A172 (cell line): ENCODE results near the gene ZMYND8. TPM values are rescaled to one million over a fixed set of nuclear protein-coding genes. Genes with fewer than 3 reads are reported as not detected.
"Not testable (repeated sequence)": the region's sequence is repeated elsewhere in the genome, so short reads cannot be mapped to it uniquely, and the experiment has no call there.

Experiments
- DNase-seq: peaks from one replicate; pipeline ENCODE4 v3.0.0-alpha.2; 2015; ENCODE audit warnings: low spot score
- total RNA-seq: library from RNA; depleted of rRNA; stranded (reverse); fragments of >200 nt; shearing (Covaris generic); gene quantifications from 2 replicates; pipeline ENCODE4 v1.2.3, GENCODE V29; 2014

Gene ZMYND8
- total RNA-seq, 1 experiment from 2014 or later = 22.1 TPM

DNA sequence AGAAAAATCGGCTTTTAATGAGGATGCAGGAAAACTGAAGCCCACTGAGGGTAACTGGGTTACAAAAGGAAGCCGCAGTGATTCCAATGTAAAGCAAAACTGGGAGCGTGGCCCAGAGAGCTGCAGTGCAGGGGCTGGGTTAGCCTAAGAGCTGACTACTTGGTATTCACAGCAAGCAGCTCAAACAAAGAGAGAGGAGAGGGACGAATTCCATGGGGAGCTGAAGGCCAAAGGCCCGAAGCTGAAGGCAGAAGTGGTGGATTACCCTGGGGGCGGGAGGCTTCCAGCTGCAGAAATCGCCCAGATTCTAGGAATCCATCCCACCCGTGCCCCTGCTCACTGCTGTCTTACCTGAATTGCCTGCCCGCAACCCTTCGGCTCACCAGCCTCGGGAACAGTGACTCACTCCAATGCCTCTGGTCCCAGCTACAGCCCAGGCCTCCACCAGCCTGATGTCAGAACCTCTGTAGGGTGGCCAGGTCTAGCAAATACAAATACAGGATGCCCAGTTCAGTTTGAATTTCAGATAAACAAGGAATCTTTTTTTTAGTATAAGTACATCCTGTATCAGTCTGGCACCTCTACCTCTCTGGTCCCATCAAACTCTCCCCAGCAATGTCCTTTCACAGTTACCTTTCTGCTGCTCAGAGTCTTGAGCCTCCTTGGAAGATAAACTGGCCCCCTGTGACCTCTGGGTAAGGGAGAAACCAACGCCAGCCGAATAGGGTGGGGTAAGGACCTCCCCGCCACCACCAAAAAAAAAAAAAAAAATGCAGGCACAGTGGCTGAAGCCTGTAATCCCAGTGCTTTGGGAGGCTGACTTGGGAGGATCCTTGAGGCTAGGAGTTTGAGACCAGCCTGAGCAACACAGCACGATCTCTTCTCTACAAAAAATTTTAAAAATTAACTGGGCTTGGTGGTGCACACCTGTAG lies 14.6 kb upstream of the ZMYND8 start:
- no peak for DNase-seq

DNA sequence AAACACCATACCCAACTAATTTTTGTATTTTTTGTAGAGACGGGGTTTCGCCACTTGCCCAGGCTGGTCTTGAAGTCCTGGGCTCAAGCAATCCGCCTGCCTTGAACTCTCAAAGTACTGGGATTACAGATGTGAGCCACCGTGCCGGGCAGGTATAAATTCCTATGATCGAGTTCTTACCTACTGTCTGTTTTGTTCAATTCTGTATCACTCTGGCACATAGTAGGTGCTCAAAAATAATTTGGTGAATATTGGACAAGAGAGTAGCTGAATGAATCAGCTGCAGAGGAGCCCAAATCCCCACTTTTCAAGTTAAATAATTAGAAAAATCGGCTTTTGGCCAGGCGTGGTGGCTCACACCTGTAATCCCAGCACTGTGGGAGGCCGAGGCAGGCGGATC lies 13.7 kb upstream of the ZMYND8 start:
- DNase-seq = no peak

DNA sequence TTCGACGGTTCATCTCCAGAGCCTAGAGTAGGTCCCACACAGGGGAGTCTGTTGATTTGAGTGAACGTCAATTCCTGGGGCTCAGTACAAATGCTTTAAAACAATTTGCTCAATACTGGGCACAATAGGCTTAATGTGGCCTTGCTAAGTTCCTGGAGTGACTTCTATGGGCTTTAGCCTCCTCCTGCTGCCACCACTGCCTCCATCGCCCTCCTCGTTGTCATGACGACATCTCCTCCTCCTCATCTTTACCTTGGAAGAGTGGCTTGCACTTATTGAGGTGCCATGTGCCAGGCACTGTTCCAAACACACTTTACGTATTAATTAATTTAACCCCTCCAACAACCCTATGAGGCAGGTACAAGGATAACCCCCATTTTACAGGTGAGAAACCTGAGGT lies 11.8 kb upstream of the ZMYND8 start:
- DNase-seq = no peak

DNA sequence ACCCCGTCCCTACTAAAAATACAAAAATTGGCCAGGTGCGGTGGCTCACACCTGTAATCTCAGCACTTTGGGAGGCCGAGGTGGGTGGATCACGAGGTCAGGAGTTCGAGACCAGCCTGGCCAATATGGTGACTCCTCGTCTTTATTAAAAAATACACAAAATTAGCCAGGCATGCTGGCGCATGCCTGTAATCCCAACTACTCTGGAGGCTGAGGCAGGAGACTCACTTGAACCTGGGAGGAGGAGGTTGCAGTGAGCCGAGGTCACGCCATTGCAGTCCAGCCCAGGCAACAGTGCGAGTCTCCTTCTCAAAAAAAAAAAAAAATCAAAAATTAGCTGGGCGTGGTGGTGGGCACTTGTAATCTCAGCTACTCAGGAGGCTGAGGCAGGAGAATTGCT lies 9.8 kb upstream of the ZMYND8 start:
- not testable (repeated sequence) for DNase-seq

DNA sequence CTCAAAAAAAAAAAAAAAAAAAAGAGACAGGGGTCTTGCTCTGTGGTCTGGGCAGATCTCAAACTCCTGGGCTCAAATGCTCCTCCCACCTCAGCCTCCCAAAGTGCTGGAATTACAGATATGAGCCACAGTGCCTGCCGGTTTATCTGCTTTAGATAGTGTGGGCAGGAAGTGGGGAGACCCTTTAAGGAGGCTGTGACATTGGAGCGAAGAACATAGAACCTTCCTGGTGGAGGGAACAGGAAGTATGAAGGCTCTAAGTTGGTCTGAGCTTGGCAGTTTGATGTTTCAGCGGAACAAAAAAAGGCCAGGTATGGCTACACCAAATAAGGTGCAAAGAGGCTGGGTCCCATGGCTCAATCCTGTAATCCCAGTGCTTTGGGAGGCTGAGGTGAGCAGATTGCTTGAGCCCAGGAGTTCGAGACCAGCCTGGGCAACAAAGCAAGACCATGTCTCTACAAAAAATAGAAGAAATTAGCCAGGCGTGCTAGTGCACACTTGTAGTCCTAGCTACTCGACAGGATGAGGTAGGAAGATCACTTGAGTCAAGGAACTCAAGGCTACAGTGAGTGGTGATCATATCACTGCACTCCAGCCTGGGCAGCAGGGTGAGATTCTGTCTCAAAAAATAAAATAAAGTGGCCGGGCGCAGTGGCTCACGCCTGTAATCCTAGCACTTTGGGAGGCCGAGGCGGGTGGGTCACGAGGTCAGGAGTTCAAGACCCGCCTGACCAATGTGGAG lies 8.7 kb upstream of the ZMYND8 start:
- DNase-seq = no peak

DNA sequence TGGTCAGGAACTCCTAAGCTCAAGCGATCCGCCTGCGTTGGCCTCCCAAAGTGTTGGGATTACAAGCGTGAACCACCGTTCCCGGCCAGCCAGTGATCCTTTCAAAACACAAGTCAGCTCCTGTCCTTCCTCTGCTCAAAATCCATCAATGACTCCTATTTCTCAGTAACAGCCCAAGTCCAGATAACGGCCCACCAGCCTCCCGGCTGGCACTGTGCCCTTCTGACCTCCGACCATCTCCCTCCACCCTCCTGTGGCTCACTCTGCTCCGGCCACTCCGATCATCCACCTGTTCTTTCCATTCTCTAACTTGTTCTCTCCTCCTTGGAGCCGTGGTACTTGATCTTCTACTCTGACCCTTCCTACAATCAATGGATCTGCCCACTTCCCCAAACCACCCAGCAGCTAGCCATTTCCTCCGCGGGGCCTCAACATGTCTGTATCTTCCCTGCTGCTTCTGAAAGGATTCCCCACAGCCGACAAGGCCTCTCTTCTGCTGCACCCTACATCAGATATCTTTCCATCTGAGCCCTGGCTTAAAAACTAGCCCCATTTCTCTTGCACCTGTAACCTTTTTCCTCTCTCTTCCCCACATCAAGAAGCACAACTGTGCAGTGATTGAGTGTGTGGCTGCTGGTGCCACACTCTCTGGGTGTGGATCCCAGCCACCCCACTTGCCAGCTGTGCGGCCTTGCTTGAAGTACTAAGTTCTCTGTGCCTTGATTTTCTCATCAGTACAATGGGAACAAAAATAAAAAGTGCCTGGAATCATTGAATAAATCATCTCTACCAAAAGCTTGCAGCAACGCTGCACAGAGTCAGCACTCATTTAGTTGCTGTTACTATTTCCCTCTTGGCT lies 6.1 kb upstream of the ZMYND8 start:
- no peak for DNase-seq

DNA sequence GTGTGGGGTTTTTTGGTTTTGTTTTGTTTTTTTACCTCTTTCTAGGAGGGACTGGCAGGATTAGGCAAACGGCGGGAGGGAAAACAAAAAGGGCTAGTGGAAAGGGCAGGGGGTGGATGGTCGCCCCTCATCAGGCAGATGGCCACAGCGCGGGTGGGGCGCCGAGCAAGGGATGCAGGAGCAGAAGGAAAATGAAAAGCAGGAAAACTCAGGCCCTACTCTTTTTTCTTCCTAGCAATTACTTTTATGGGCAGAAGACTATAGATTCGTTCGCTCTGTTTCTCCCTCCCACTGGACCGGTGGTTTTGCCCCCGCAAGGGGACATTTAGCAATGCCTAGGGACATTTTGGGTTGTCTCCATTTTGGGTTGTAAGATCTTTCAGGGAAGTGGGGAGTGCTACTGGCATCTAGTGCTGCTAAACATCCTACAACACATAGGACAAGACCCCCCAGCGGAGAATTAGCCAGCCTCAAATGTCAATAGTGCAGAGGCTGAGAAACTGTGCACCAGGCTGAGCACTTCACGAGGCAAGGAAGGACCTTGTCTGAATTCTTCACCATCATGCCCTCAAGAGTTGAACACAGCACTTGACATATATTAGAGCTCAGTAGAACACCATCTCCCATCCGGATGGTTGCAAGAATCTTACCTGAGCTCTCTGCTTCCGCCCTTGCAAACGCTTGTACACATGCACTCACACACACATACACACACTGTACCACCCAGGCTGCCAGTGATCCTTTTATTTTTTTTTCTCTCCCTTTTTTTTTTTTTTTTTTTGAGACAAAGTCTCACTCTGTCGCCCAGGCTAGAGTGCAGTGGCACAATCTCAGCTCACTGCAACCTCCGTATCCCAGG lies 4.8 kb upstream of the ZMYND8 start:
- DNase-seq = no peak

DNA sequence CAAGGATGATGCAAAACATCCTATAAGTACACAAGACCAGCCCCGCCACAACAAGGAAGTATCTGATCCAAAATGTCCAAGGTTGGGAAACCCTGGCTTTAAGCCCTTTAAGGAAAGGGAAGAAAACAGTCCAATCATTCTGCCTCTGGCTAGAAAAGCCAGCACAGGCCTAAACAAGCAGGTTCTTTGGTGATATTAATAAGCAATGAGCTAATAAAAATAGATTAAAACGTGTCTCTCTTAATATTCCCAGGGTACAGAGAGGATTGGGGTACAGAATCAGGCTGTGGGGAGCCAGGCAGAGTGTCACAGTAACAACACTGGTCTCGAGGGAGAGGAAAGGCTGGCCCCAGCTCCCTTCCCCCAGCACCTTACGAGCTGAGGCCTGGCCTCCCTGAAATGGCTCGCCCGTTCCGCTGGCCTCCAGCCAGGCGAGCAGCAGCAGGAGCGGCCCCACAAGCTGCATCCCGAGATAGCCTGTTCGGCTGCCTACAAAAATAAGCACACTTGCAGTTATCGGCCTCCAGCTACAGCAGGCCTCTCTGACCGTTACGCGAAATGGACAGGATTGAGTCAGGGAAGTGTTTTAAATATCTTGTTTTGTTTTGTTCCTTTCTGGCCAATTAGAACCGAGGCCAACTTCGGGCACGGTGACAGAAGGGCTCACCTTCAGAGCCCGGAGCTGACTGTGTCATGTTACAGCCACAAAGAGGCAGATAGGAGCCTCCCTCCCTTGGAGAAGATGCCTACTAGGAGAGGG lies 4.0 kb upstream of the ZMYND8 start:
- peak; percentile 93 for DNase-seq

DNA sequence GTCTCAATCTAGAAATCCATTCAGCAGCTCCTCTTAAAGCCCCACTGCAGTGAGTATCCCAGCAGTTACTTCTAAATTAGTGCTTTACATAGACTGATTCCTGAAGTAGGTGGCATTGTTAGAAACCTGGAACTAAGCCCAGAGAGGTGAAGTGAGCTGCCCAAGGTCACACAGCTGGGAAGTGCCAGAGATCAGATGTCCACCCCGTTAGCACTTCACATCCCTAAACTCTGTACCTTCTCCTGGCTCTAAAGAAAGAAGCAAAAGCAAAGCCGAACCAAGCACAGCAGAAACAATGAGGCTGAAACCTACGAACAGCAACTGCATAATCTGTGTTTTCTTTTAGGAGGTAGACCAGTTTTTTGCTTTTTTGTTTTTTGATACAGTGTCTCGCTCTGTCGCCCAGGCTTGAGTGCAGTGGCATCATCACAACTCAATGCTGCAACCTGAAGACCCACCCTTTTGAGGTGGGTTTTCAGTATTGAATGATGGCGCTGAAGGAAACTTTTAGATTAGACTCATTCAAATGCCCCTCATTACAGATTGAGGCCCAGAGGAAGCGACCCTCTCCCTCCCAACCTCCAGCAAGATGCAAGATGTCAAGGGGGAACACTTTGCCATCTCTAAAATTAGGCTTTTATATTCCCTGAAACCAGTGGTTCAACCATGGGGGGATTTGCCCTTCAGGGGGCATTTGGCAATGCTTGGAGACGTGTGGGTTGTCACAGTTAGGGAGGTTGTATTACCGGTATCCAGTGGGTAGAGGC lies 3.2 kb upstream of the ZMYND8 start:
- DNase-seq = no peak

DNA sequence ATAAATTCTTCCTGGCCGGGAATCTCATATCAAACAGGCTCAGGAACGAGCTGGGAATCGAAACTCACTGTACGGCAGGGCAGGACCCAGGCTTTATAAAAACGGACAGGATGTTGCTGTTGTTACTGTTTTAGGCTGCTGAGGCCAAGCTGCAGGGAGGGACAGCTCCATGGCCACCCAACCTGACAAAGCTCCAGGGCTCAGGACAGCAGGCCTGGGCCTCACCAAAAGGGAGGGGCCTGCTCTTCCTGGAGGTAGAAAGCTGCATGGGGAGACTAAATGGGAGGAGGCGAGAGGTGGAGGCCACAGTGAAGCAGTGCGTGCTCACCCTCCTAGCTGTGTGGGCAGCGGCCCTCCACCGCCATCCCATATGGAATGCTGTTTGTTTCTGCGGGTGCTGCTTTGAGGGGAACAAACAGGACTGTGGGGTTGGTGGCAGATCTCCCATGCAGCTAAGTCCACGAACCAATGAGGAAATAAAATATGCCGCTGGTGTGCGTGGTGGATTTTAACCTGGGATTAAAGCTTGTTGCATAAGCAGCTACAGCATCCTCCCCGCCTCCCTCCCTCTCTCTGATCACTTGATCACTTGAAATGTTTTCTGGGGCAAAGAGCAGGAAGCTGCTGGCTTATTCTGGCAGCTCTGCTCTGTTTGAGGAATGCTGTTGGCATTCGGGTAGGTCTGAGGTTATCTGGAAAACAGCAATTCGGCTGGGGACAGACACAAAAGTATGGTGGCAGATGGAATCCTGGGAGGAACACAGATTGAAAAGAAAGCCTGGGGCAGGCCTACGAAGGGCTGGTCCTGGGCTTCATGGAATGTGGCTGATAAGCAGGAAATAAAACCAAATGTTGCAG lies 2.4 kb upstream of the ZMYND8 start:
- peak; percentile 98 for DNase-seq

DNA sequence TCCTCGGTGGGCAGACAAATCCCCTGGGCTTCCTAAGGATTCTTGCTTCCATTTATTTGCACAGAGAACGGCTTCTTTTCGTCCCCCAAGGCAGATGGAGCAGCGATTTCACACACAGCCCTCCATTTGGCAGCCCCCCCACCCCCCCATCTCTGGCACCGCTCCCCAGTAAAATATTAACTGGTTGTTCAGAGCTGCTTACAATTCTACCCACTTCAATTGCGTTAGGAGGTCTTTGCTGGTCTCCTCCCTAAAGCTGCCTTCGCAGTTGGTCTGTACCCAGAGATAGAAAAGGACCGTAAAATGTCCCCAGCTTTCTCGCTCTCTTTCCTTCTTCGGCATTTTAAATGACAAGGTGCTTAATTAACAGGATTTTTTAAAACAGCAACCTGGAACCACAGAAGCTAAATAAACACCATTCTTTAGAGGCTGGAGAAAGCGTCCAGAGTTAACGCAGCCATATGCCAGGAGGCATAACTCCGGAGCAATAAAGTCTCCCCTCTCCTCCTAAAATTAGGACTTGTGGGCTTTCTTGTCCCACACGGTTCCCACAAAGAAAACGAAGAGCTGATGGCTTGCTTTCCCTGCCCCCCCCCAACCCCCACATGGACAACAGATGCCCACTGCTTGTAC lies 1.7 kb upstream of the ZMYND8 start:
- DNase-seq = no peak

DNA sequence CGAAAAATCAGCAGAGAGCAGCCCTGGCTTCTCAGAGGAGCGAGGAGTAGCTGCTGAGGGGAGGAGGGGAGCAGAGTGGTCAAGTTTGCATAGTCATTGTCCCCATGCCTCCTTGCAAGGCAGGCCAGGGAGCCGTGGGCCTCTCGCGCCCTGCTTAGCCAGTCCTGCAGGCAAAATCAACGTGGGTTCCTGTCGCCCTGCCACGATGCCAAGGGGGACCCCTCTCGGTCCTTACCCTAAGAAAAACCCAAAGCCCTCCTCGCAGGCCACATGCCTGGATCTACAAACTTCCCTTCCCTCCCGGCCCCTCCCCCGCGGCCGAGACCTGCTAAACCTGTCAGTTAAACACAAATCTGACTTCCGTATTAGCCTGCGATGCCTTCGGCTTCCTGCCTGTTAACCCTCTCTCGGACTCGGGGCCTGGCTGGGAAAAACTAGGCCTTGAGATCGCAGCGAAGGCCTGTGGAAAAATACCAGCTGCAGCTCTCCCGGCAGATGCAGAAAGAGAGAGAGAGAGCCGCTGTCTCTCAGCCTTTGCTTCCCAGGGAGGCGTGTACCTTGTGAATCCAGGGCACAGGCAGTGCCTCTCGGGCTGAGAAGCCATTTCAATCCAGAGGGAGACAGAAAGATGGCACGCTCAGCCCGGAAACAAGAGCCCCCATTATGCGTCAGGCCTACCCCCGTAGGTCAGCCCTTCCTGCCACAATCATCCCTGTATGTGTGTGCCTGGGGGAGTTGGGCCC lies 968 bp upstream of the ZMYND8 start:
- DNase-seq = peak; percentile 76

DNA sequence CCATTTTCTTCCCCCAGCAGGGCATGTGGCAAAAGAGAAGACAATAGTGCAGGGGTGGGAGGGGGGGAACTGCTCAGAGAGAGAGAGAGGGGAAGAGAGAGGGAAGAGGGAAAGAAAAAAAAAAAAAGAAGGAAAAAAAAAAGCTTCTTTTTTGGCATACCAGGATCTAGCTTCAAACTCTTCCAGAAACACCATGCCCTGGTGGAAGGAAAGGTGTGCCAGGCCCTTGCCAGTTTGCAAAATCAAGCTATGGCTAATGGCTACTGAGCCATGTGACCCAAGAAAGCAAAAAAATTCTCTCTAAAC lies 326 bp downstream of the ZMYND8 start:
- DNase-seq = no peak

DNA sequence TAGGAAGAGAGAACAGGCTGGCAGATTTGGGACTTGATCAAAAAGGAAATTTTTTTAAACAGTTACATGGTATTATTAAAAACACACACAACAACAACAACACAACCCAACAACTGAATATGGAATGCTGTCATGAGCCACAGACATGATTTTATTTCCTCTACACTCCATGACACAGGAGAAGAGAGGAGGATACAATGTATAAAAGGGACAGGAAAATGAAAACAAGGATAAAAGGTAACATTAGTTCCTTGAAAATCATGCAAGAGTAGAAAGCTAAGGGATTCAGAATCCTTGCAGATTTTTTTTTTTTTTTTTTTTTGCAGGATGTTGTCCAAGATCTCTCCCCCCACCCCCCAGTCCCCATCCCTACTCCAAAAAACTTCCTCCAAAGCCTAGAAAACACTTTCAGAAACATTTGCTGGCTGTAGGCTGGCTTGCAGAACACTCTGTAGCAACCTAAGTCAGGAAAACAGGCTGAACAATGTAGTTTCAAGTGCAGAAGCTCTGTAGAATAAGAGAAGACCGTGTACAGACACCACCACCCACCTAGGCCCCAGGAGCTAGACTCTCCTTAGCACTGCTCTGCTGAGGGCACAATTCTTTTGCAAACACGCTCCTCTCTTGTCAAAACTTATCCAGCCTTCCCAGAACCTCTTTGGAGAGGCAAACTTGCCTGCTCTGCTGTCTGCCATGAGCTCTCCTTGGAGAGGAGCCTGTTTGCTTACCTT lies 845 bp downstream of the ZMYND8 start:
- DNase-seq = no peak

DNA sequence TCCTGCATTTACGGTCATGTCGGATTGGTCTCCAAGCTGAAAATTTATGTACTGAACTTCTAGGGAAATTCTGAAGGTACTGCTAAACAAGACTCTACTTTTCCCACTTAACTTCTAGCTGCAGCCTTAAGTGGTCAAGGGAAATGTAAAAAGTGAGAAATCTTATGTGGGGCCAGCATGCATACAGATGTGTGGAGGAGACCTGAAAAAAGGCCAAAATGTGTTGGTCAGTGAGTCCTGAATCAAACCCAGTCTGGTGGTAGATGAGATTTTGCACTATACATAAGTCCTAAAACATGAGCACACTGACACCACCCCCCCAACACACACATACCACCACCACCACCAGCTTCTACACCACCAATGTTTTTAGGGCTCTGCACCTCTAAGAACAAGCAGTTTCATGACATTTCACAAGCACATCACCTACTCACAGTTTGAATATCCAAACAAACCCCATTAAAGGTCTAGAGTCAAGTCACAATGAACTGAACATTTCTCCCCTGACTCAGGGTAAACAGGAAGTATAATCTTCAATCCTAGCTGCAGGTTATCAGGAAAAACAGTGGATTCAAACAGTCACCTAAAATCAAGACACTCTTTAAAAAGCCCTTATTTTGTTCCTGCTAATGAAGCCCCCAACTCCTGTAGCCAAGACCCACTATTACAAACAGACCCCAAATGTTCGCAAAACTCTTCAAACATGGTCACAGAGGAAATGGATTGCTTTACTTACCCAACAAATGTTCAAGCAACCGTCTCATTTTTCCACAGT lies 1.6 kb downstream of the ZMYND8 start:
- peak; percentile 52 for DNase-seq

DNA sequence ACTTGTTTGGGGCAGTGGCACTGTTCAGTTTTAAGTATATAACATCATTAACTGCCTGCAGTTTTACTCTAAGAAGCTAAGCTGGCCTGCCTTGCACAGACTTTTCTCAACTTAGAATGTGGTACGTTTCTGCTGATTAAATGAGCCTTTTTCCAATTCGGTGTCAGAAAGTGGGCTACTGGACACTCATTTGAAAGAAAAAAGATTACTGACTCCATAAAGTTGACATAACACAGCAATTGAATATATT lies 2.1 kb downstream of the ZMYND8 start:
- DNase-seq = no peak
